Caco-2 (cell line): Measurements from ENCODE around the gene DDX51. TPM values are rescaled to one million over a fixed set of nuclear protein-coding genes. Genes with fewer than 3 reads are reported as not detected.

Experiments
- BruUV-seq: library from RNA; stranded (reverse); fragments of 400-500 nt; replicated peaks from 2 replicates; lab custom pipeline; 2021; lab: Mats Ljungman, UMichigan
- CTCF ChIA-PET: fragments of 300-600 bp; sonication (Branson Sonifier 250); formaldehyde crosslinking; loops from one replicate; lab custom pipeline; 2022; ENCODE audit warnings: antibody characterized with exemption; lab: Charles Lee
- POLR2A ChIA-PET: fragments of 300-600 bp; sonication (Branson Sonifier 250); formaldehyde crosslinking; loops from one replicate; lab custom pipeline; 2022; ENCODE audit warnings: antibody characterized with exemption; lab: Charles Lee
- DNase-seq, 2 experiments: peaks; one replicate each; pipeline versions ENCODE4 v3.0.0 to v3.0.0-alpha.2; 2020 to 2022
- H3K27me3 ChIP-seq: replicated peaks from 2 replicates; pipeline ENCODE4 v1.6.0; 2011; ENCODE audit warnings: low read length; ENCODE audit not compliant: control insufficient read depth, insufficient read depth
- H3K36me3 ChIP-seq: 2 replicates; pipeline ENCODE4 v1.5.1; 2011; ENCODE audit warnings: low read length; ENCODE audit not compliant: control insufficient read depth, insufficient read depth
- H3K4me1 ChIP-seq: fragments of 250-450 bp; sonication (Bioruptor Pico); 2 replicates; pipeline ENCODE4 v1.5.1; 2020; ENCODE audit warnings: mild to moderate bottlenecking
- H3K4me3 ChIP-seq: 2 replicates; pipeline ENCODE4 v1.5.1; 2011; ENCODE audit warnings: low read depth, mild to moderate bottlenecking, control low read depth, low read length
- H3K9me3 ChIP-seq: fragments of 250-450 bp; sonication (Bioruptor Pico); 2 replicates; pipeline ENCODE4 v1.5.1; 2020; ENCODE audit warnings: mild to moderate bottlenecking, moderate library complexity
- H3K27ac Mint-ChIP-seq: one replicate; pipeline ENCODE4 v1.8.0; 2022; ENCODE audit warnings: mixed read lengths; ENCODE audit not compliant: unreplicated experiment
- H3K27me3 Mint-ChIP-seq: one replicate; pipeline ENCODE4 v1.8.0; 2022; ENCODE audit warnings: mixed read lengths; ENCODE audit not compliant: insufficient read depth, unreplicated experiment
- H3K36me3 Mint-ChIP-seq: one replicate; pipeline ENCODE4 v1.8.0; 2022; ENCODE audit warnings: mild to moderate bottlenecking, mixed read lengths; ENCODE audit not compliant: insufficient read depth, unreplicated experiment
- H3K4me1 Mint-ChIP-seq: one replicate; pipeline ENCODE4 v1.8.0; 2022; ENCODE audit warnings: low read depth, mixed read lengths; ENCODE audit not compliant: unreplicated experiment
- H3K4me3 Mint-ChIP-seq: one replicate; pipeline ENCODE4 v1.8.0; 2022; ENCODE audit warnings: mild to moderate bottlenecking, moderate library complexity, mixed read lengths; ENCODE audit not compliant: unreplicated experiment
- H3K9me3 Mint-ChIP-seq: one replicate; pipeline ENCODE4 v1.8.0; 2022; ENCODE audit warnings: mixed read lengths; ENCODE audit not compliant: unreplicated experiment
- CTCF ChIP-seq, 2 experiments: fragments of 200-600 bp in 1 of 2; IDR thresholded peaks; 1 replicate in 1 of 2; 2 replicates in 1 of 2; pipeline versions ENCODE4 v1.5.1 to v1.8.0; 2011 to 2022; ENCODE audit warnings: antibody characterized with exemption in 1 of 2, control low read depth in 1 of 2, inconsistent platforms in 1 of 2, low read depth in 1 of 2, low read length in 1 of 2, mild to moderate bottlenecking in 1 of 2, moderate library complexity in 1 of 2; ENCODE audit not compliant: insufficient read depth in 1 of 2, severe bottlenecking in 1 of 2, unreplicated experiment in 1 of 2
- intact Hi-C: fragments of 100-400 bp; cut with micrococcal nuclease; formaldehyde crosslinking; loops from one replicate; pipeline ENCODE4 v1.10.0; 2022; ENCODE audit not compliant: unreplicated experiment
- total RNA-seq: library from RNA; stranded (reverse); gene quantifications from 2 replicates; pipeline ENCODE4 v1.2.3, GENCODE V29; 2022

DDX51 gene
- total RNA-seq, 1 experiment from 2014 or later: 40.4 TPM

- ChIA-PET POLR2A (no interaction called here), CTCF (no interaction called here)
- Histone ChIP-seq H3K27me3 (no peaks in the 10 kb centered on the region), H3K4me1 (peaks cover 11% of the 10 kb centered on the region), H3K9me3 (no peaks in the 10 kb centered on the region), H3K4me3 (no peak overlapping the region), H3K36me3 (no peaks in the 10 kb centered on the region)
- H3K27ac Mint-ChIP-seq: no peak overlapping the region
- DNase-seq: no peak
- peaks cover 4% of the 10 kb centered on the region for H3K9me3 Mint-ChIP-seq
- peaks cover 5% of the 10 kb centered on the region for H3K36me3 Mint-ChIP-seq
- intact Hi-C loops: no loop called here
- no peaks in the 10 kb centered on the region for H3K4me1 Mint-ChIP-seq
- no TSS peak for BruUV-seq
- H3K27me3 Mint-ChIP-seq: no peaks in the 10 kb centered on the region
- no peak for TF ChIP-seq CTCF (IDR thresholded peaks at IDR 0.05; ENCODE audit: insufficient read depth in 1 of 2, low read depth in 1 of 2, low read length in 1 of 2, severe bottlenecking in 1 of 2, unreplicated experiment in 1 of 2)
- no peak overlapping the region for H3K4me3 Mint-ChIP-seq
Measured at GRCh38 chr12:132171968-132172521, 27.9 kb upstream of the DDX51 start.

GRCh38 chr12:132171293-132171967 is 27.3 kb upstream of the DDX51 start:
- Mint-ChIP-seq H3K4me3 (no peak overlapping the region), H3K36me3 (peaks cover 5% of the 10 kb centered on the region), H3K27me3 (no peaks in the 10 kb centered on the region), H3K27ac (no peak overlapping the region), H3K9me3 (peaks cover 11% of the 10 kb centered on the region), H3K4me1 (no peaks in the 10 kb centered on the region)
- no TSS peak for BruUV-seq
- intact Hi-C loops: no loop called here
- no peak overlapping the region for H3K4me3 ChIP-seq
- ChIA-PET POLR2A (no interaction called here), CTCF (no interaction called here)
- H3K36me3 ChIP-seq: no peaks in the 10 kb centered on the region
- no peaks in the 10 kb centered on the region for H3K27me3 ChIP-seq
- H3K9me3 ChIP-seq: no peaks in the 10 kb centered on the region
- DNase-seq: no peak
- TF ChIP-seq CTCF (IDR thresholded peaks at IDR 0.05; ENCODE audit: insufficient read depth in 1 of 2, low read depth in 1 of 2, low read length in 1 of 2, severe bottlenecking in 1 of 2, unreplicated experiment in 1 of 2): no peak
- peaks cover 11% of the 10 kb centered on the region for H3K4me1 ChIP-seq

GRCh38 chr12:132170637-132171292 is 26.6 kb upstream of the DDX51 start:
- no peak overlapping the region for H3K27ac Mint-ChIP-seq
- no peaks in the 10 kb centered on the region for H3K4me1 Mint-ChIP-seq
- BruUV-seq: no TSS peak
- H3K4me3 Mint-ChIP-seq: no peak overlapping the region
- peaks cover 10% of the 10 kb centered on the region for H3K36me3 Mint-ChIP-seq
- ChIA-PET CTCF (no interaction called here), POLR2A (no interaction called here)
- peaks cover 17% of the 10 kb centered on the region for H3K9me3 Mint-ChIP-seq
- H3K4me1 ChIP-seq: peaks cover 11% of the 10 kb centered on the region
- no peaks in the 10 kb centered on the region for H3K27me3 ChIP-seq
- no peak overlapping the region for H3K4me3 ChIP-seq
- no peaks in the 10 kb centered on the region for H3K27me3 Mint-ChIP-seq
- H3K9me3 ChIP-seq: no peaks in the 10 kb centered on the region
- no peak for TF ChIP-seq CTCF (IDR thresholded peaks at IDR 0.05; ENCODE audit: insufficient read depth in 1 of 2, low read depth in 1 of 2, low read length in 1 of 2, severe bottlenecking in 1 of 2, unreplicated experiment in 1 of 2)
- H3K36me3 ChIP-seq: no peaks in the 10 kb centered on the region
- intact Hi-C loops: no loop called here
- no peak for DNase-seq
